ENCODE data around the gene TBRG1.
A peak's percentile ranks its signal among the peaks of the same experiment; 100 is the strongest.

DNA sequence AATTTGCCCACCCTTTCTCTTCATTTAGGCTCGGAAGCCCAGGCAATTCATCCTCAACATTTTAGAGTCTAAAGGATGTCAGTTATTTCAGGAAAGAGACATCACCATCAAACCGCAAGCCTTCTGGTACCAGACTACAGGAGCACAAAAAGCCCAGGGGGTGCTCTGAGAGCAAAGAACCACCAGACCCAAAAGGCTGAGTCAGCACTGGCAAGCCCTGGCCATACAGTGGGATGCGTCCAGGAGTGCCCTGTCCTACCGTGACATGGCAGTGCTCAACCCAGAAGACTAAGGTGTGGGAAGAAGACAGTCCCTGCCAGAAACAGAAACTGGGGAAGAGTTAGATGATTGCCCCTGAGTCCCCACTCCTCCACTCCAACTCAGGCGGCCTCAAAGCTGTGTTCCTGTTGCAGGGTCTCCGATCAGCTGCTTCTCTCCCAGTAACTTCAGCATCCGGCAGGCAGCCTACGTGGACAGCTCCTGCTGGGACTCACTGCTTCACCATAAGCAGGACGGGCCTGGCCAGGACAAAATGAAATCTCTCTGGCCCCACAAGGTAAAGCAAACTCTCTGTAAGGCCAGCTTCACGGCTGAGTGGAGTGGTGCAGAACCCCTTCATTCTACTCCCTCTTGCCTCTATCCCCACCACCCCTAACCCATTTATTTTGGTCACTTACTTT, 10.0 kb upstream of the TBRG1 start:
- TF ChIP-seq FOXM1 (IDR thresholded peaks at IDR 0.05; ENCODE audit: borderline replicate concordance, low read depth), result no peak
- TF ChIP-seq MAX (IDR thresholded peaks at IDR 0.05), result no peak
- TF ChIP-seq TAF1 (IDR thresholded peaks at IDR 0.05; ENCODE audit: low read depth), result no peak
- TF ChIP-seq REST (IDR thresholded peaks at IDR 0.05; ENCODE audit: low read depth), result peak; percentile 57; the same call in 1 of the 2 replicates
- no peak for TF ChIP-seq EP300 (IDR thresholded peaks at IDR 0.05; ENCODE audit: borderline replicate concordance)
- no peak for TF ChIP-seq CEBPB (IDR thresholded peaks at IDR 0.05)
- TF ChIP-seq RAD21 (IDR thresholded peaks at IDR 0.05; ENCODE audit: low read depth), result no peak
- TF ChIP-seq YY1 (IDR thresholded peaks at IDR 0.05; ENCODE audit: low read depth), result no peak
- TF ChIP-seq ZBTB7A (IDR thresholded peaks at IDR 0.05; ENCODE audit: low read depth), result no peak
- TF ChIP-seq EGR1 (IDR thresholded peaks at IDR 0.05), result no peak
- TF ChIP-seq USF1 (IDR thresholded peaks at IDR 0.05), result no peak
- TF ChIP-seq NFIC (IDR thresholded peaks at IDR 0.05), result no peak
- TF ChIP-seq CREB1 (IDR thresholded peaks at IDR 0.05; ENCODE audit: low read depth), result no peak
